DMS153 (cell line): ENCODE measurements around the gene FLRT2.

Experiments
- DNase-seq: peaks from one replicate; lab custom pipeline; 2025; lab: John Stamatoyannopoulos, UW

The FLRT2 gene

GRCh38 chr14:85660243-85660922 is 130.4 kb downstream of the FLRT2 start:
- DNase-seq = no peak

- DNase-seq = no peak
Observed at GRCh38 chr14:85662096-85662495, 132.2 kb downstream of the FLRT2 start.

GRCh38 chr14:85663256-85663655 is 133.3 kb downstream of the FLRT2 start:
- DNase-seq = no peak

- no peak for DNase-seq
Observed at GRCh38 chr14:85663667-85664066, 133.7 kb downstream of the FLRT2 start.

- DNase-seq = no peak
Observed at GRCh38 chr14:85675957-85676356, 146.0 kb downstream of the FLRT2 start.

- DNase-seq = no peak
Observed at GRCh38 chr14:85686908-85687307, 157.0 kb downstream of the FLRT2 start.

GRCh38 chr14:85687456-85687855 is 157.5 kb downstream of the FLRT2 start:
- DNase-seq = no peak

- DNase-seq = no peak
Observed at GRCh38 chr14:85688006-85688405, 158.1 kb downstream of the FLRT2 start.

GRCh38 chr14:85695300-85695699 is 165.4 kb downstream of the FLRT2 start:
- DNase-seq = no peak

GRCh38 chr14:85701116-85701515 is 171.2 kb downstream of the FLRT2 start:
- no peak for DNase-seq

GRCh38 chr14:85701763-85702162 is 171.8 kb downstream of the FLRT2 start:
- no peak for DNase-seq

- no peak for DNase-seq
Observed at GRCh38 chr14:85702191-85702590, 172.2 kb downstream of the FLRT2 start.

- DNase-seq = no peak
Observed at GRCh38 chr14:85702997-85703396, 173.1 kb downstream of the FLRT2 start.
